H1 (cell line): ENCODE results near the gene LTBP1. TPM values are rescaled to one million over a fixed set of nuclear protein-coding genes. Genes with fewer than 3 reads are reported as not detected.

Experiments used
- CTCF ChIA-PET: fragments of 300-600 bp; sonication (Branson Sonifier 250); formaldehyde crosslinking; loops from one replicate; lab custom pipeline; 2021; ENCODE audit not compliant: partially characterized antibody; lab: Charles Lee
- POLR2A ChIA-PET: fragments of 300-600 bp; sonication (Branson Sonifier 250); formaldehyde crosslinking; loops from one replicate; lab custom pipeline; 2021; ENCODE audit warnings: inconsistent platforms; ENCODE audit not compliant: partially characterized antibody; lab: Charles Lee
- DNase-seq, 2 experiments: peaks; one replicate each; pipeline versions ENCODE4 v3.0.0 to v3.0.0-alpha.2; 2010 to 2022; ENCODE audit warnings: low spot score in 2 of 2, low read depth in 1 of 2, mixed read lengths in 1 of 2
- FAIRE-seq: peaks from 2 replicates; lab custom pipeline; 2011; peaks lifted over from hg19 to GRCh38; lab: Jason Lieb, UNC
- H2AFZ ChIP-seq: 2 replicates; pipeline ENCODE4 v1.8.1; 2012; ENCODE audit warnings: low read length, inconsistent platforms
- H2AK5ac ChIP-seq: 2 replicates; pipeline ENCODE4 v1.6.1; 2013; ENCODE audit warnings: low read depth, low read length
- H2BK120ac ChIP-seq: replicated peaks from 2 replicates; pipeline ENCODE3; 2013; ENCODE audit warnings: low read depth, low read length, inconsistent platforms
- H2BK12ac ChIP-seq: 2 replicates; pipeline ENCODE4 v1.6.1; 2013; ENCODE audit warnings: low read depth, low read length
- H2BK15ac ChIP-seq: 2 replicates; pipeline ENCODE4 v1.6.1; 2013; ENCODE audit warnings: low read length
- H2BK20ac ChIP-seq: 2 replicates; pipeline ENCODE4 v1.6.1; 2013; ENCODE audit warnings: low read length
- H2BK5ac ChIP-seq: 2 replicates; pipeline ENCODE4 v1.6.1; 2013; ENCODE audit warnings: low read depth, low read length
- H3K14ac ChIP-seq: 2 replicates; pipeline ENCODE4 v1.6.1; 2013; ENCODE audit warnings: inconsistent platforms; ENCODE audit not compliant: insufficient read length
- H3K18ac ChIP-seq: 2 replicates; pipeline ENCODE4 v1.6.1; 2013; ENCODE audit warnings: low read length; ENCODE audit errors: extremely low read depth
- H3K23ac ChIP-seq: 2 replicates; pipeline ENCODE4 v1.6.1; 2013; ENCODE audit warnings: inconsistent platforms; ENCODE audit not compliant: insufficient read length
- H3K23me2 ChIP-seq: 2 replicates; pipeline ENCODE4 v1.6.1; 2013; ENCODE audit warnings: low read depth, low read length
- H3K27ac ChIP-seq: 2 replicates; pipeline ENCODE4 v1.6.1; 2011; ENCODE audit warnings: low read depth, low read length, inconsistent platforms
- H3K27me3 ChIP-seq, 4 experiments: replicated peaks in 1 of 4; 1 replicate in 1 of 4; 2 replicates in 3 of 4; pipeline versions ENCODE4 v1.6.1 to v1.8.1; 2011 to 2013; ENCODE audit warnings: low read length in 3 of 4, mild to moderate bottlenecking in 3 of 4, inconsistent platforms in 2 of 4, mixed read lengths in 2 of 4, moderate library complexity in 1 of 4; ENCODE audit not compliant: control insufficient read depth in 3 of 4, insufficient read depth in 3 of 4; ENCODE audit errors: extremely low read depth in 1 of 4
- H3K36me3 ChIP-seq, 4 experiments: 2 replicates each; pipeline versions ENCODE4 v1.6.1 to v1.8.1; 2011 to 2013; ENCODE audit warnings: mild to moderate bottlenecking in 4 of 4, low read length in 3 of 4, moderate library complexity in 2 of 4, control low read depth in 1 of 4, inconsistent platforms in 1 of 4; ENCODE audit not compliant: insufficient read depth in 4 of 4, control insufficient read depth in 2 of 4
- H3K4ac ChIP-seq: replicated peaks from 2 replicates; pipeline ENCODE3; 2013; ENCODE audit warnings: low read length, low read depth, mixed read lengths, inconsistent platforms; ENCODE audit not compliant: insufficient read length
- H3K4me1 ChIP-seq, 4 experiments: replicated peaks in 1 of 4; 1 replicate in 1 of 4; 2 replicates in 3 of 4; pipeline versions ENCODE4 v1.6.1 to v1.8.1; 2011 to 2013; ENCODE audit warnings: low read length in 3 of 4, inconsistent platforms in 2 of 4, mixed read lengths in 1 of 4; ENCODE audit not compliant: insufficient read depth in 4 of 4, control insufficient read depth in 3 of 4
- H3K4me2 ChIP-seq, 2 experiments: 2 replicates each; pipeline versions ENCODE4 v1.6.1 to v1.8.1; 2011 to 2013; ENCODE audit warnings: low read depth in 2 of 2, low read length in 2 of 2, control low read depth in 1 of 2, inconsistent platforms in 1 of 2, mild to moderate bottlenecking in 1 of 2; ENCODE audit not compliant: insufficient read depth in 1 of 2
- H3K4me3 ChIP-seq, 4 experiments: fragments of 200-600, 300-600 bp in 1 of 4; sonication (generic), shearing (Covaris generic), sonication (Bioruptor Twin) in 1 of 4; 2 replicates each; pipeline versions ENCODE4 v1.5.1 to v1.8.1; 2011 to 2016; ENCODE audit warnings: low read length in 4 of 4, low read depth in 3 of 4, control low read depth in 2 of 4, inconsistent platforms in 2 of 4, mild to moderate bottlenecking in 2 of 4, mixed read lengths in 1 of 4, moderate library complexity in 1 of 4; ENCODE audit not compliant: insufficient read depth in 2 of 4; ENCODE audit errors: extremely low read depth in 1 of 4
- H3K56ac ChIP-seq: replicated peaks from 2 replicates; pipeline ENCODE3; 2013; ENCODE audit warnings: low read depth, mild to moderate bottlenecking, mixed read lengths, low read length, inconsistent platforms; ENCODE audit not compliant: insufficient read length
- H3K79me1 ChIP-seq: 2 replicates; pipeline ENCODE4 v1.6.1; 2013; ENCODE audit warnings: low read depth, low read length, control low read depth
- H3K79me2 ChIP-seq, 2 experiments: 2 replicates each; pipeline versions ENCODE4 v1.6.1 to v1.8.1; 2012 to 2013; ENCODE audit warnings: low read length in 2 of 2, mild to moderate bottlenecking in 2 of 2, inconsistent platforms in 1 of 2; ENCODE audit not compliant: insufficient read depth in 2 of 2, control insufficient read depth in 1 of 2
- H3K9ac ChIP-seq, 4 experiments: replicated peaks in 1 of 4; 1 replicate in 1 of 4; 2 replicates in 3 of 4; pipeline versions ENCODE4 v1.6.1 to v1.8.1; 2011 to 2013; ENCODE audit warnings: low read depth in 3 of 4, low read length in 3 of 4, control low read depth in 2 of 4, mild to moderate bottlenecking in 2 of 4, moderate library complexity in 2 of 4, inconsistent platforms in 1 of 4; ENCODE audit errors: extremely low read depth in 1 of 4
- H3K9me3 ChIP-seq, 2 experiments: 2 replicates each; pipeline versions ENCODE4 v1.6.1 to v1.8.1; 2012 to 2013; ENCODE audit warnings: mild to moderate bottlenecking in 2 of 2, moderate library complexity in 2 of 2, control low read depth in 1 of 2, inconsistent platforms in 1 of 2, low read depth in 1 of 2, low read length in 1 of 2, mixed read lengths in 1 of 2; ENCODE audit not compliant: insufficient read depth in 2 of 2
- H4K20me1 ChIP-seq, 2 experiments: replicated peaks in 1 of 2; 2 replicates each; pipeline versions ENCODE3 to v1.8.1; 2011 to 2013; ENCODE audit warnings: inconsistent platforms in 2 of 2, low read length in 2 of 2, mild to moderate bottlenecking in 1 of 2; ENCODE audit not compliant: insufficient read depth in 2 of 2, control insufficient read depth in 1 of 2
- H4K5ac ChIP-seq: 2 replicates; pipeline ENCODE4 v1.6.1; 2013; ENCODE audit warnings: low read length, low read depth, mixed read lengths, inconsistent platforms; ENCODE audit not compliant: insufficient read length
- H4K8ac ChIP-seq: 2 replicates; pipeline ENCODE4 v1.8.0; 2013; ENCODE audit warnings: mild to moderate bottlenecking, moderate library complexity, low read length, inconsistent platforms; ENCODE audit not compliant: insufficient read depth; ENCODE audit errors: extremely low read depth
- H4K91ac ChIP-seq: replicated peaks from 2 replicates; pipeline ENCODE3; 2013; ENCODE audit warnings: low read length, mixed read lengths, inconsistent platforms; ENCODE audit not compliant: insufficient read length
- ASH2L ChIP-seq: fragments of 200-600, 300-600 bp; sonication (generic); IDR thresholded peaks from one replicate; pipeline ENCODE4 v1.7.1; 2017; ENCODE audit warnings: low read length
- ATF2 ChIP-seq: IDR thresholded peaks from 2 replicates; pipeline ENCODE4 v1.6.1; 2012; ENCODE audit warnings: low read length, inconsistent platforms
- CTBP2 ChIP-seq: IDR thresholded peaks from 2 replicates; pipeline ENCODE4 v1.7.0; 2011; ENCODE audit warnings: borderline replicate concordance, mild to moderate bottlenecking, moderate library complexity, mixed read lengths, low read length; ENCODE audit not compliant: insufficient read depth, insufficient read length
- E2F6 ChIP-seq: IDR thresholded peaks from 2 replicates; pipeline ENCODE4 v1.6.1; 2012; ENCODE audit warnings: inconsistent platforms
- EGR1 ChIP-seq: IDR thresholded peaks from 2 replicates; pipeline ENCODE4 v1.6.1; 2011; ENCODE audit warnings: low read depth, low read length, borderline replicate concordance
- FOSL1 ChIP-seq: IDR thresholded peaks from 2 replicates; pipeline ENCODE4 v1.6.1; 2011; ENCODE audit warnings: mild to moderate bottlenecking, low read depth, low read length, moderate library complexity; ENCODE audit not compliant: insufficient read depth
- KDM4A ChIP-seq: IDR thresholded peaks from one replicate; pipeline ENCODE4 v1.7.1; 2012; ENCODE audit warnings: low read depth, mild to moderate bottlenecking, moderate library complexity, low read length, inconsistent platforms; ENCODE audit not compliant: severe bottlenecking
- MAFK ChIP-seq: IDR thresholded peaks from 2 replicates; pipeline ENCODE4 v1.6.1; 2012; ENCODE audit warnings: low read depth, mild to moderate bottlenecking, improper control_type of control experiment, low read length
- MAX ChIP-seq: IDR thresholded peaks from 2 replicates; pipeline ENCODE4 v1.6.1; 2012; ENCODE audit warnings: inconsistent platforms
- NANOG ChIP-seq: IDR thresholded peaks from 2 replicates; pipeline ENCODE4 v1.6.1; 2011; ENCODE audit warnings: low read length, low read depth, mild to moderate bottlenecking, inconsistent platforms; ENCODE audit not compliant: insufficient read depth, poor library complexity, severe bottlenecking
- TAF7 ChIP-seq: optimal IDR thresholded peaks from 2 replicates; pipeline ENCODE3; 2011; ENCODE audit warnings: low read depth, mild to moderate bottlenecking, inconsistent platforms, low read length, moderate library complexity, borderline replicate concordance
- WGBS, 2 experiments: shearing (Covaris generic) in 1 of 2; methylation state at CpG; one replicate each; pipeline versions ENCODE4 v1.1.6 to v1.1.7; 2013 to 2015; ENCODE audit warnings: low lambda C conversion rate in 2 of 2, mixed read lengths in 2 of 2, inconsistent platforms in 1 of 2, low coverage in 1 of 2, missing lambda C conversion rate in 1 of 2; ENCODE audit not compliant: insufficient replicate concordance in 2 of 2, insufficient coverage in 1 of 2, insufficient read length in 1 of 2; ENCODE audit errors: extremely low coverage in 1 of 2, missing lambda C conversion rate in 1 of 2; 5-methylcytosine and 5-hydroxymethylcytosine counted together
- polyA plus RNA-seq, 7 experiments: library from polyadenylated mRNA; depleted of rRNA in 3 of 7; stranded (reverse) in 5 of 7; unstranded in 2 of 7; fragments of >200 nt in 5 of 7; fragments of 200-250 nt in 2 of 7; gene quantifications; 1 replicate in 5 of 7; 2 replicates in 1 of 7; 4 replicates in 1 of 7; pipeline versions ENCODE4 v1.2.1 to v1.2.3, GENCODE V29; 2011 to 2013; ENCODE audit warnings: missing spikeins in 2 of 7, mixed read lengths in 2 of 7
- total RNA-seq: library from RNA; stranded (reverse); fragmentation: NEBNext Ultra II Directional; extraction: Animal tissue kit (Norgen Biotek cat#: 25700); gene quantifications from 2 replicates; pipeline ENCODE4 v1.2.1, GENCODE V29; 2021

Gene LTBP1
- total and polyA plus RNA-seq, 2 of the 8 experiments (the other 6 are each of a cell fraction or from before 2014, with no cell fraction given), result 15.4 to 24.7 TPM

- no peak overlapping the region for H2BK20ac ChIP-seq
- no peak for TF ChIP-seq CTBP2
- no peak for TF ChIP-seq ASH2L
- TF ChIP-seq KDM4A, result no peak
- no peak for TF ChIP-seq EGR1
- no peak for TF ChIP-seq E2F6
- TF ChIP-seq MAFK, result no peak
- TF ChIP-seq FOSL1, result no peak
- TF ChIP-seq NANOG, result no peak
- TF ChIP-seq TAF7, result no peak
- TF ChIP-seq ATF2, result no peak
- no peak for TF ChIP-seq MAX
These were observed 109.4 kb downstream of the LTBP1 start for GRCh38 chr2:33056170-33056569.

More at GRCh38 chr2:33056170-33056569, 109.4 kb downstream of the LTBP1 start:
- Histone ChIP-seq H3K4me2 (no peak overlapping the region), H3K14ac (no peak overlapping the region), H4K20me1 (no peaks in the 10 kb centered on the region), H3K9ac (no peak overlapping the region), H4K5ac (no peak overlapping the region), H2BK12ac (no peak overlapping the region), H3K4me1 (no peaks in the 10 kb centered on the region; a peak in 1 of 7 replicates), H3K4ac (no peak overlapping the region), H3K27ac (no peak overlapping the region), H3K36me3 (no peaks in the 10 kb centered on the region), H3K56ac (no peak overlapping the region), H3K79me1 (no peaks in the 10 kb centered on the region), H2BK15ac (no peak overlapping the region), H3K23ac (no peak overlapping the region), H2AK5ac (no peak overlapping the region), H3K27me3 (no peaks in the 10 kb centered on the region), H2BK120ac (no peak overlapping the region), H3K23me2 (no peaks in the 10 kb centered on the region; the same call in 1 of the 2 replicates), H3K4me3 (no peak overlapping the region), H3K79me2 (no peaks in the 10 kb centered on the region), H3K18ac (no peak overlapping the region), H2BK5ac (no peak overlapping the region), H4K91ac (no peak overlapping the region), H4K8ac (no peak overlapping the region), H2AFZ (no peak overlapping the region), H3K9me3 (peaks cover 0 to 3% of the 10 kb centered on the region in 2 experiments; a peak in 1 of 4 replicates)
- ChIA-PET CTCF (interaction anchor here (1.2 kb wide), 1 partner anchor 22 kb away, joined by 4 read pairs; no protein-coding TSS in a partner anchor), POLR2A (interaction anchor here (0.9 kb wide), 1 partner anchor 109 kb away, joined by 4 read pairs; the partner anchor contains the start of gene LTBP1)
- DNase-seq (no peak), FAIRE-seq (no peak)
- WGBS, 2 experiments, result 75% methylated on average over 12 of the region's 12 CpGs; no CpG with 5 or more reads in 1 of the 2 experiments
